Lung (tissue), 12 donors: Measurements from ENCODE around the gene DAZAP1. TPM values are rescaled to one million over a fixed set of nuclear protein-coding genes. Genes with fewer than 3 reads are reported as not detected.

Source experiments
- ATAC-seq: fragments of 200-7000 bp; cut with Tn5 transposase; one replicate; pipeline ENCODE4 v1.9.1; 2020; ENCODE audit warnings: moderate number of reproducible peaks; ENCODE audit not compliant: insufficient read depth, low FRiP score
- DNase-seq, 3 donors: peaks; one replicate each; pipeline ENCODE4 v3.0.0-alpha.2; 2013 to 2017
- H3K27ac ChIP-seq, 2 donors: one replicate each; pipeline ENCODE4 v1.5.1; 2013; ENCODE audit warnings: mild to moderate bottlenecking in 2 of 2, moderate library complexity in 2 of 2, control low read depth in 1 of 2, inconsistent platforms in 1 of 2, low read depth in 1 of 2, low read length in 1 of 2
- H3K27me3 ChIP-seq, 3 donors: one replicate each; pipeline ENCODE4 v1.5.1; 2013; ENCODE audit warnings: low read length in 2 of 3; ENCODE audit not compliant: control insufficient read depth in 3 of 3, insufficient read depth in 3 of 3
- H3K36me3 ChIP-seq, 4 donors: one replicate each; pipeline ENCODE4 v1.5.1; 2013; ENCODE audit warnings: low read length in 4 of 4, mild to moderate bottlenecking in 1 of 4, moderate library complexity in 1 of 4; ENCODE audit not compliant: control insufficient read depth in 4 of 4, insufficient read depth in 4 of 4
- H3K4me1 ChIP-seq, 5 donors: one replicate each; pipeline ENCODE4 v1.5.1; 2013; ENCODE audit warnings: low read length in 5 of 5, mild to moderate bottlenecking in 2 of 5, moderate library complexity in 1 of 5; ENCODE audit not compliant: control insufficient read depth in 5 of 5, insufficient read depth in 5 of 5
- H3K4me3 ChIP-seq: one replicate; pipeline ENCODE4 v1.5.1; 2013; ENCODE audit warnings: mild to moderate bottlenecking, control low read depth, moderate library complexity
- H3K9ac ChIP-seq, 2 donors: one replicate each; pipeline ENCODE4 v1.5.1; 2013; ENCODE audit warnings: low read length in 2 of 2, control low read depth in 1 of 2; ENCODE audit not compliant: insufficient read depth in 1 of 2
- H3K9me3 ChIP-seq, 4 donors: one replicate each; pipeline ENCODE4 v1.5.1; 2013; ENCODE audit warnings: low read length in 3 of 4, mild to moderate bottlenecking in 1 of 4, moderate library complexity in 1 of 4; ENCODE audit not compliant: control insufficient read depth in 4 of 4, insufficient read depth in 3 of 4
- CTCF ChIP-seq: IDR thresholded peaks from 2 replicates; pipeline ENCODE4 v1.5.1; 2012; ENCODE audit warnings: mild to moderate bottlenecking; ENCODE audit errors: control extremely low read depth, extremely low read depth
- WGBS, 2 donors: extraction: QIAGEN DNeasy Blood & Tissue Kit; methylation state at CpG; one replicate each; pipeline ENCODE4 v1.1.7; 2013; 5-methylcytosine and 5-hydroxymethylcytosine counted together
- polyA plus RNA-seq, 2 donors: library from polyadenylated mRNA; stranded (reverse); fragments of 200-250 nt; gene quantifications; one replicate each; pipeline ENCODE4 v1.2.1, GENCODE V29; 2013
- total RNA-seq, 2 donors: library from RNA; depleted of rRNA in 1 of 2; stranded (reverse); fragments of >200 nt in 1 of 2; gene quantifications; one replicate each; pipeline ENCODE4 v1.2.1, GENCODE V29; 2014 to 2021
- donor health status: control.
- donor health status: control.
- donor health status: Bipolar disorder and iron deficiency.
- donor health status: healthy.
- donor health status: DM: yes; HTN: yes; CAD: no.

The DAZAP1 gene
- total and polyA plus RNA-seq, 4 donors: 61.4 to 125 (median 80.1) TPM

- H3K9ac ChIP-seq: no peak overlapping the region
- peaks cover 0 to 4% (median 0%) of the 10 kb centered on the region in 4 donors for H3K36me3 ChIP-seq
- H3K4me3 ChIP-seq: no peak overlapping the region
- no peak overlapping the region for H3K27ac ChIP-seq
- peaks cover 0 to 3% (median 0%) of the 10 kb centered on the region in 4 donors for H3K9me3 ChIP-seq
- 66 to 71% methylated on average over 9 of the region's 9 CpGs for WGBS, 2 donors
- no peak for DNase-seq
- ATAC-seq: no peak
- peaks cover 0 to 5% (median 0%) of the 10 kb centered on the region in 5 donors for H3K4me1 ChIP-seq
- peaks cover 9 to 36% (median 12%) of the 10 kb centered on the region in 3 donors for H3K27me3 ChIP-seq
- no peak for TF ChIP-seq CTCF
Observed at GRCh38 chr19:1459479-1459878, 52.1 kb downstream of the DAZAP1 start.

- no peak for ATAC-seq
- 93 to 94% methylated on average over 36 of the region's 36 CpGs for WGBS, 2 donors
- Histone ChIP-seq H3K9ac (no peak overlapping the region), H3K36me3 (peaks cover 0 to 4% (median 0%) of the 10 kb centered on the region in 4 donors), H3K27me3 (peaks cover 9 to 39% (median 15%) of the 10 kb centered on the region in 3 donors), H3K4me1 (peaks cover 0 to 7% (median 0%) of the 10 kb centered on the region in 5 donors), H3K4me3 (no peak overlapping the region), H3K27ac (no peak overlapping the region), H3K9me3 (peaks cover 0 to 3% (median 0%) of the 10 kb centered on the region in 4 donors)
- DNase-seq: no peak
- no peak for TF ChIP-seq CTCF
Observed at GRCh38 chr19:1460033-1460995, 52.9 kb downstream of the DAZAP1 start.

- ATAC-seq: no peak
- Histone ChIP-seq H3K4me1 (peaks cover 0 to 19% (median 0%) of the 10 kb centered on the region in 5 donors), H3K27ac (no peak overlapping the region), H3K4me3 (no peak overlapping the region), H3K27me3 (peaks cover 13 to 26% (median 14%) of the 10 kb centered on the region in 3 donors), H3K9ac (no peak overlapping the region), H3K36me3 (peaks cover 0 to 4% (median 0%) of the 10 kb centered on the region in 4 donors), H3K9me3 (peaks cover 0 to 6% (median 0%) of the 10 kb centered on the region in 4 donors)
- WGBS, 2 donors: 94% methylated on average over 24 of the region's 24 CpGs
- no peak for TF ChIP-seq CTCF
- DNase-seq: no peak
Observed at GRCh38 chr19:1461862-1462261, 54.5 kb downstream of the DAZAP1 start.
